ENCODE data around the gene CAPN13.

CAPN13 gene

GRCh38 chr2:30710016-30710415 lies 97.2 kb downstream of the CAPN13 start:
- Histone ChIP-seq H3K18ac (ENCODE audit: low read length) (peak overlapping the region; percentile 24), H3K4me2 (ENCODE audit: insufficient read depth, low read length, poor library complexity, severe bottlenecking) (no peak overlapping the region), H3K4me1 (ENCODE audit: control insufficient read depth in 2 of 2, insufficient read depth in 1 of 2, low read depth in 1 of 2, low read length in 2 of 2) (peaks cover 0 to 2% of the 10 kb centered on the region in 2 donors), H4K8ac (ENCODE audit: low read depth, low read length) (no peak overlapping the region), H3K9ac (ENCODE audit: low read depth, low read length, poor library complexity) (no peak overlapping the region), H3K4me3 (ENCODE audit: low read length in 2 of 2) (no peak overlapping the region), H2BK120ac (ENCODE audit: low read depth, low read length) (no peak overlapping the region), H2BK5ac (ENCODE audit: low read length) (peak overlapping the region; percentile 16), H2BK12ac (ENCODE audit: low read length) (no peak overlapping the region), H3K4ac (ENCODE audit: low read length) (no peak overlapping the region), H3K36me3 (replicated peaks in 1 of 2; ENCODE audit: control insufficient read depth in 2 of 2, insufficient read depth in 2 of 2, low read length in 2 of 2) (no peaks in the 10 kb centered on the region), H2AFZ (ENCODE audit: low read length) (no peak overlapping the region), H2BK15ac (ENCODE audit: low read length) (no peak overlapping the region), H3K27ac (replicated peaks; ENCODE audit: low read length) (no peak overlapping the region), H3K79me1 (ENCODE audit: low read depth, low read length) (no peaks in the 10 kb centered on the region), H3K14ac (ENCODE audit: low read length) (no peak overlapping the region), H3K9me3 (replicated peaks in 1 of 2; ENCODE audit: control insufficient read depth in 2 of 2, insufficient read depth in 1 of 2, low read depth in 1 of 2, low read length in 2 of 2) (no peaks in the 10 kb centered on the region), H3K27me3 (ENCODE audit: control insufficient read depth in 3 of 3, insufficient read depth in 3 of 3, low read depth in 1 of 3, low read length in 3 of 3) (no peaks in the 10 kb centered on the region), H3K23ac (ENCODE audit: low read depth, low read length, poor library complexity) (no peak overlapping the region), H2AK5ac (ENCODE audit: low read depth, low read length) (no peak overlapping the region), H4K91ac (ENCODE audit: low read depth, low read length, poor library complexity) (no peak overlapping the region)
- DNase-seq (ENCODE audit: low spot score): no peak
- WGBS, 2 donors (ENCODE audit: extremely low coverage in 2 of 2, insufficient read length in 2 of 2, insufficient replicate concordance in 1 of 2): no CpG with 5 or more reads among the region's 4 CpGs

- H3K18ac ChIP-seq (ENCODE audit: low read length): peak overlapping the region; percentile 67
- no peak for DNase-seq (ENCODE audit: low spot score)
These were observed 97.7 kb downstream of the CAPN13 start for GRCh38 chr2:30709516-30709915.

GRCh38 chr2:30708491-30709290 lies 98.6 kb downstream of the CAPN13 start:
- no peak overlapping the region for H3K4ac ChIP-seq (ENCODE audit: low read length)
- H2AK5ac ChIP-seq (ENCODE audit: low read depth, low read length): peak overlapping the region; percentile 53
- no peak overlapping the region for H3K27ac ChIP-seq (replicated peaks; ENCODE audit: low read length)
- H3K79me1 ChIP-seq (ENCODE audit: low read depth, low read length): no peaks in the 10 kb centered on the region
- no peak overlapping the region for H2BK15ac ChIP-seq (ENCODE audit: low read length)
- H3K4me2 ChIP-seq (ENCODE audit: insufficient read depth, low read length, poor library complexity, severe bottlenecking): no peak overlapping the region
- no peak overlapping the region for H2AFZ ChIP-seq (ENCODE audit: low read length)
- no peak for DNase-seq (ENCODE audit: low spot score)
- H3K23ac ChIP-seq (ENCODE audit: low read depth, low read length, poor library complexity): no peak overlapping the region
- no peaks in the 10 kb centered on the region for H3K27me3 ChIP-seq (ENCODE audit: control insufficient read depth in 3 of 3, insufficient read depth in 3 of 3, low read depth in 1 of 3, low read length in 3 of 3)
- no peaks in the 10 kb centered on the region for H3K36me3 ChIP-seq (replicated peaks in 1 of 2; ENCODE audit: control insufficient read depth in 2 of 2, insufficient read depth in 2 of 2, low read length in 2 of 2)
- peaks cover 0 to 2% of the 10 kb centered on the region in 2 donors for H3K4me1 ChIP-seq (ENCODE audit: control insufficient read depth in 2 of 2, insufficient read depth in 1 of 2, low read depth in 1 of 2, low read length in 2 of 2)
- H4K8ac ChIP-seq (ENCODE audit: low read depth, low read length): no peak overlapping the region
- H3K18ac ChIP-seq (ENCODE audit: low read length): no peak overlapping the region
- no peaks in the 10 kb centered on the region for H3K9me3 ChIP-seq (replicated peaks in 1 of 2; ENCODE audit: control insufficient read depth in 2 of 2, insufficient read depth in 1 of 2, low read depth in 1 of 2, low read length in 2 of 2)
- no peak overlapping the region for H2BK5ac ChIP-seq (ENCODE audit: low read length)
- WGBS, 2 donors (ENCODE audit: extremely low coverage in 2 of 2, insufficient read length in 2 of 2, insufficient replicate concordance in 1 of 2): no CpG with 5 or more reads among the region's 10 CpGs
- no peak overlapping the region for H3K9ac ChIP-seq (ENCODE audit: low read depth, low read length, poor library complexity)
- no peak overlapping the region for H4K91ac ChIP-seq (ENCODE audit: low read depth, low read length, poor library complexity)
- H3K14ac ChIP-seq (ENCODE audit: low read length): no peak overlapping the region
- no peak overlapping the region for H2BK120ac ChIP-seq (ENCODE audit: low read depth, low read length)
- H2BK12ac ChIP-seq (ENCODE audit: low read length): no peak overlapping the region
- H3K4me3 ChIP-seq (ENCODE audit: low read length in 2 of 2): no peak overlapping the region

More at GRCh38 chr2:30709516-30709915, 97.7 kb downstream of the CAPN13 start:
- Histone ChIP-seq H3K4ac (ENCODE audit: low read length) (no peak overlapping the region), H2AK5ac (ENCODE audit: low read depth, low read length) (no peak overlapping the region), H2BK5ac (ENCODE audit: low read length) (peak overlapping the region; percentile 16), H3K14ac (ENCODE audit: low read length) (no peak overlapping the region), H3K4me1 (ENCODE audit: control insufficient read depth in 2 of 2, insufficient read depth in 1 of 2, low read depth in 1 of 2, low read length in 2 of 2) (peaks cover 0 to 2% of the 10 kb centered on the region in 2 donors), H4K91ac (ENCODE audit: low read depth, low read length, poor library complexity) (no peak overlapping the region), H2BK15ac (ENCODE audit: low read length) (no peak overlapping the region), H3K9me3 (replicated peaks in 1 of 2; ENCODE audit: control insufficient read depth in 2 of 2, insufficient read depth in 1 of 2, low read depth in 1 of 2, low read length in 2 of 2) (no peaks in the 10 kb centered on the region), H3K9ac (ENCODE audit: low read depth, low read length, poor library complexity) (no peak overlapping the region), H3K4me2 (ENCODE audit: insufficient read depth, low read length, poor library complexity, severe bottlenecking) (no peak overlapping the region), H3K27me3 (ENCODE audit: control insufficient read depth in 3 of 3, insufficient read depth in 3 of 3, low read depth in 1 of 3, low read length in 3 of 3) (no peaks in the 10 kb centered on the region), H3K36me3 (replicated peaks in 1 of 2; ENCODE audit: control insufficient read depth in 2 of 2, insufficient read depth in 2 of 2, low read length in 2 of 2) (no peaks in the 10 kb centered on the region), H2BK120ac (ENCODE audit: low read depth, low read length) (no peak overlapping the region), H3K27ac (replicated peaks; ENCODE audit: low read length) (no peak overlapping the region), H3K79me1 (ENCODE audit: low read depth, low read length) (no peaks in the 10 kb centered on the region), H4K8ac (ENCODE audit: low read depth, low read length) (no peak overlapping the region), H3K23ac (ENCODE audit: low read depth, low read length, poor library complexity) (peak overlapping the region; percentile 25), H2BK12ac (ENCODE audit: low read length) (no peak overlapping the region), H2AFZ (ENCODE audit: low read length) (no peak overlapping the region), H3K4me3 (ENCODE audit: low read length in 2 of 2) (no peak overlapping the region)
- no CpG with 5 or more reads among the region's 8 CpGs for WGBS, 2 donors (ENCODE audit: extremely low coverage in 2 of 2, insufficient read length in 2 of 2, insufficient replicate concordance in 1 of 2)

GRCh38 chr2:30707304-30707903 lies 99.8 kb downstream of the CAPN13 start:
- H2BK15ac ChIP-seq (ENCODE audit: low read length): no peak overlapping the region
- no peak overlapping the region for H2BK12ac ChIP-seq (ENCODE audit: low read length)
- no peak overlapping the region for H2AK5ac ChIP-seq (ENCODE audit: low read depth, low read length)
- H3K36me3 ChIP-seq (replicated peaks in 1 of 2; ENCODE audit: control insufficient read depth in 2 of 2, insufficient read depth in 2 of 2, low read length in 2 of 2): no peaks in the 10 kb centered on the region
- H2BK5ac ChIP-seq (ENCODE audit: low read length): no peak overlapping the region
- no peak overlapping the region for H3K4ac ChIP-seq (ENCODE audit: low read length)
- no peak overlapping the region for H3K18ac ChIP-seq (ENCODE audit: low read length)
- no peak overlapping the region for H3K14ac ChIP-seq (ENCODE audit: low read length)
- no peak overlapping the region for H3K9ac ChIP-seq (ENCODE audit: low read depth, low read length, poor library complexity)
- H3K4me3 ChIP-seq (ENCODE audit: low read length in 2 of 2): no peak overlapping the region
- no peaks in the 10 kb centered on the region for H3K9me3 ChIP-seq (replicated peaks in 1 of 2; ENCODE audit: control insufficient read depth in 2 of 2, insufficient read depth in 1 of 2, low read depth in 1 of 2, low read length in 2 of 2)
- no CpG with 5 or more reads among the region's 8 CpGs for WGBS, 2 donors (ENCODE audit: extremely low coverage in 2 of 2, insufficient read length in 2 of 2, insufficient replicate concordance in 1 of 2)
- no peak overlapping the region for H3K23ac ChIP-seq (ENCODE audit: low read depth, low read length, poor library complexity)
- no peaks in the 10 kb centered on the region for H3K79me1 ChIP-seq (ENCODE audit: low read depth, low read length)
- no peak overlapping the region for H4K91ac ChIP-seq (ENCODE audit: low read depth, low read length, poor library complexity)
- H3K27ac ChIP-seq (replicated peaks; ENCODE audit: low read length): no peak overlapping the region
- peaks cover 0 to 2% of the 10 kb centered on the region in 2 donors for H3K4me1 ChIP-seq (ENCODE audit: control insufficient read depth in 2 of 2, insufficient read depth in 1 of 2, low read depth in 1 of 2, low read length in 2 of 2)
- no peak overlapping the region for H2BK120ac ChIP-seq (ENCODE audit: low read depth, low read length)
- DNase-seq (ENCODE audit: low spot score): no peak
- no peak overlapping the region for H4K8ac ChIP-seq (ENCODE audit: low read depth, low read length)
- H2AFZ ChIP-seq (ENCODE audit: low read length): no peak overlapping the region
- H3K27me3 ChIP-seq (ENCODE audit: control insufficient read depth in 3 of 3, insufficient read depth in 3 of 3, low read depth in 1 of 3, low read length in 3 of 3): no peaks in the 10 kb centered on the region
- H3K4me2 ChIP-seq (ENCODE audit: insufficient read depth, low read length, poor library complexity, severe bottlenecking): no peak overlapping the region
